Chondrocyte (in vitro differentiated cells): ENCODE measurements around the gene NEDD8. TPM values are rescaled to one million over a fixed set of nuclear protein-coding genes. Genes with fewer than 3 reads are reported as not detected.

Experiments
- DNase-seq: peaks from one replicate; pipeline ENCODE4 v3.0.0; 2021; ENCODE audit warnings: mixed read lengths, low spot score
- H3K27ac Mint-ChIP-seq: one replicate; pipeline ENCODE4 v1.8.0; 2021; ENCODE audit warnings: mild to moderate bottlenecking, moderate library complexity, mixed read lengths; ENCODE audit not compliant: unreplicated experiment
- H3K27me3 Mint-ChIP-seq: 2 replicates; pipeline ENCODE4 v1.8.0; 2021; ENCODE audit warnings: low read depth, mixed read lengths
- H3K36me3 Mint-ChIP-seq: 2 replicates; pipeline ENCODE4 v1.8.0; 2021; ENCODE audit warnings: low read depth, mixed read lengths
- H3K4me1 Mint-ChIP-seq: 2 replicates; pipeline ENCODE4 v1.8.0; 2021; ENCODE audit warnings: low read depth, mild to moderate bottlenecking, mixed read lengths
- H3K4me3 Mint-ChIP-seq: one replicate; pipeline ENCODE4 v1.8.0; 2021; ENCODE audit warnings: mild to moderate bottlenecking, moderate library complexity, mixed read lengths; ENCODE audit not compliant: unreplicated experiment
- H3K9me3 Mint-ChIP-seq: 2 replicates; pipeline ENCODE4 v1.8.0; 2021; ENCODE audit warnings: low read depth, mixed read lengths
- total RNA-seq: library from RNA; stranded (reverse); gene quantifications from 3 replicates; pipeline ENCODE4 v1.2.1, GENCODE V29; 2021
- TF ChIP-seq, protein P1 (sequence below): fragments of 200-600 bp; sonication (generic); IDR thresholded peaks from 2 replicates; pipeline ENCODE4 v1.5.0; 2021; ENCODE audit warnings: antibody characterized with exemption, mild to moderate bottlenecking, moderate library complexity

Gene NEDD8
- total RNA-seq, 1 donor from 2014 or later = 154 TPM

DNA sequence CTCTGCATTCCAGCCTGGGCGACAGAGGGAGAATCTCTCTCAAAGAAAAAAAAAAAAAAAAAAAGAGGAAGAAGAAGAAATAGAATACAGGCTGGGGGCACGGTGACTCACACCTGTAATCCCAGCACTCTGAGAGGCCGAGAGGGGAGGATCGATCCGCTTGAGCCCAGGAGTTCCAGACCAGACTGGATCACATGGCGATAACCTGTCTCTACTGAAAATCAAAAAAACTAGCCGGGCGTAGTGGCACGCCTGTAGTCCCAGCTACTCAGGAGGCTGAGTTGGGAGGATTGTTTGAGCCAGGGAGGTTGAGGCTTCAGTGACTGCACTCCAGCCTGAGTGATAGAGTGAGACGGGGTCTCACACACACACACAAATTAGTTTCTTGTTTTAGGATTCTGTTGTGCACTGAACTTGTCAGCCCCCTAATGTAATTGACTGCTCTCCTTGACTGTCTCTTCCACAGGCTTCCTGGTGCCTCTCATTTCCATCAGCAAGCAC lies 11.2 kb upstream of the NEDD8 start:
- Mint-ChIP-seq H3K27ac (peak overlapping the region; percentile 99), H3K4me1 (peaks cover 40% of the 10 kb centered on the region), H3K9me3 (no peaks in the 10 kb centered on the region), H3K36me3 (peaks cover 2% of the 10 kb centered on the region), H3K4me3 (peak overlapping the region; percentile 94), H3K27me3 (no peaks in the 10 kb centered on the region)
- TF ChIP-seq, protein P1, sequence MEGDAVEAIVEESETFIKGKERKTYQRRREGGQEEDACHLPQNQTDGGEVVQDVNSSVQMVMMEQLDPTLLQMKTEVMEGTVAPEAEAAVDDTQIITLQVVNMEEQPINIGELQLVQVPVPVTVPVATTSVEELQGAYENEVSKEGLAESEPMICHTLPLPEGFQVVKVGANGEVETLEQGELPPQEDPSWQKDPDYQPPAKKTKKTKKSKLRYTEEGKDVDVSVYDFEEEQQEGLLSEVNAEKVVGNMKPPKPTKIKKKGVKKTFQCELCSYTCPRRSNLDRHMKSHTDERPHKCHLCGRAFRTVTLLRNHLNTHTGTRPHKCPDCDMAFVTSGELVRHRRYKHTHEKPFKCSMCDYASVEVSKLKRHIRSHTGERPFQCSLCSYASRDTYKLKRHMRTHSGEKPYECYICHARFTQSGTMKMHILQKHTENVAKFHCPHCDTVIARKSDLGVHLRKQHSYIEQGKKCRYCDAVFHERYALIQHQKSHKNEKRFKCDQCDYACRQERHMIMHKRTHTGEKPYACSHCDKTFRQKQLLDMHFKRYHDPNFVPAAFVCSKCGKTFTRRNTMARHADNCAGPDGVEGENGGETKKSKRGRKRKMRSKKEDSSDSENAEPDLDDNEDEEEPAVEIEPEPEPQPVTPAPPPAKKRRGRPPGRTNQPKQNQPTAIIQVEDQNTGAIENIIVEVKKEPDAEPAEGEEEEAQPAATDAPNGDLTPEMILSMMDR = no peak
- DNase-seq = peak; percentile 40

DNA sequence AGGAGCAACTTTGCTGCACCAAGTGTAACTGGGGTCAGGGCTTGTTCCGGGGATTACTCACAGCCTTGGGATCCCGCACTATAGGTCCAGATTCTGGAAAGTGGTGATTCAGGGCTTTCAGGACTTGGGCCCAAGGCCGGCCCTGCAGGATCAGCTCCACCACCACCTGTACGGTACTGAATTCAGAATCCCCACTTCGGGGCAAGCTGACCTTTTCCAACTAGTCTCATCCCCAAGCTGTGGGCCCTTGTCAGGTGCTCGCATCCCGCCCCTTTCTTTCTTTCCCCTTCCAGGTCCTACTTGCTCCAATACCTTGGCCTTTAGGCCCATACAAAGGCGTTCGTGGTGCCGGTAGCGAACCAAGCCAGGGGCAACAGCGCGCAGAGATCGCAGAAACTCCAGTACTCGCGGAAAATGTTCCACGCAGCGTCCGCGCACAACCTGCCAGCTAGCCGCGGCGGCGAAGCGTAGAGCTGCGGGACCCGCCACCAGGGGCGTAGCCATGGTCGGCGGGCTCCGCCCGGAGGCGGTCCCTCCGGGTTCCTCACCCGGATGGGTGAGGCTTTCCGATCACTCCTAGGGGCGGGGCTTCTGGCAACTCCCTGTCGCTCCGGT lies 9.8 kb upstream of the NEDD8 start:
- peaks cover 52% of the 10 kb centered on the region for H3K4me1 Mint-ChIP-seq
- TF ChIP-seq, protein P1 = peak; percentile 58
- no peaks in the 10 kb centered on the region for H3K9me3 Mint-ChIP-seq
- peak; percentile 97 for DNase-seq
- peak overlapping the region; percentile 94 for H3K4me3 Mint-ChIP-seq
- H3K27ac Mint-ChIP-seq = peak overlapping the region; percentile 99
- H3K27me3 Mint-ChIP-seq = no peaks in the 10 kb centered on the region
- H3K36me3 Mint-ChIP-seq = peaks cover 15% of the 10 kb centered on the region

DNA sequence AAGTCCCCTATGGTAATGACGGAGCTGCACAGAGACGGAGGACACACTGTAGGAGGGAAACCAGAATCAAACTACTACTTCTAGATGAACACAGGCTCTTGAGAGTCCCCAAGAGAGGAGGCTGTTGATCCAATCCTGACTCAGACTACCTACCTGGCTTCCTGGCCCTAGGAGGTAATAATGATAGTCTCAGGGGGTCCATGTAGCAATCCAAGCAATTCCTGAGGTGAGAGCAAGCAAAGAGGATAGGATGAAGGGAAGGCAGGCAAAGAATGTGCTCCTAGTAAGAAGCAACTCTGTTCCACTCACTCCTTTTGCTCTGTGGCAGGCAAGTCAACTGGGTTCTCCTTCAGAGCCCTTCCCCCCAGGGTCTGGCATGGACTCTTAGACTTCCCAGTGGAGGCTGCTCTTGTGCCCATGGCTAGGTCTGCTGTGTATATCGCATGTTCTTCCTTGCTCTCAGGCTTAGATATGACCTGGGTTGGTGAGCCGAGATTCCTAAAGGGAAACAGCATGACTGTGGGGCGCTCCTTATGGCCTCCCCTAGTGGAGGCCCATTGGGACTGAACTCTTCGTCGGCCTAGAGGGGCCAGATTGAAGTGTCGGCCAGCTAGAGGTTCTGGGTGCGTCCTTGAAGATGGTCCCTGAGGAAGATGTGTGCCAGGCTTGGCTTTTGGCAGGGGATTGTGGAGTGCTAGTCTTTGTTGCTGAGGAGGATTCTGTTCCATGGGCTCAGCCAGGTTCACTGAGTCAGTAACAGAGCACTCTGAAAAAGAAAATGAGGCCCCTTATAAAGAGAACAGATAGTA lies 8.1 kb upstream of the NEDD8 start:
- peaks cover 22% of the 10 kb centered on the region for H3K36me3 Mint-ChIP-seq

DNA sequence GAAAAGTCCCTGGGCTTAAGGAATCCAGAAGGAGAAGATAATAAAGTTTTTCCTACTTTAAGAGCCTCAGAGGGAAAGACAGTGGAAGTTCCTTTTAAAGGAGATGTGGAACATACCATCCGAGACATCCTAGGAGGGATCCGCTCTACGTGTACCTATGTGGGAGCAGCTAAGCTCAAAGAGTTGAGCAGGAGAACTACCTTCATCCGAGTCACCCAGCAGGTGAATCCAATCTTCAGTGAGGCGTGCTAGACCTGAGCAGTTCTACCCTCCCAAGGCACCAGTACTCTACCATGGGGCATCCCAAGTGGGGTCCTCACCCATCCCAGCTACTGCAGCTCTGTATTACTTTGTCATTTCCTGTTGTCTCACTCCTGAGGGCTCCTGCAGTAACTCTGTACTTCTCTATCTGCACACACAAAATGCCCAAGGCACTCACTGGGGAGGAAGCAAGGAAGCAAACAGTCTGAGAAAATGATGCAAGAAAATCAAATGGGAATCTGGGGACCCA lies 6.4 kb upstream of the NEDD8 start:
- H3K4me3 Mint-ChIP-seq = no peak overlapping the region
- TF ChIP-seq, protein P1 = no peak
- no peaks in the 10 kb centered on the region for H3K27me3 Mint-ChIP-seq
- DNase-seq = no peak
- H3K27ac Mint-ChIP-seq = peak overlapping the region; percentile 50
- H3K36me3 Mint-ChIP-seq = peaks cover 22% of the 10 kb centered on the region
- H3K9me3 Mint-ChIP-seq = no peaks in the 10 kb centered on the region
- H3K4me1 Mint-ChIP-seq = peaks cover 74% of the 10 kb centered on the region

More for the DNA sequence above, 8.1 kb upstream of the NEDD8 start:
- DNase-seq = peak; percentile 44
- peaks cover 60% of the 10 kb centered on the region for H3K4me1 Mint-ChIP-seq
- peak overlapping the region; percentile 30 for H3K27ac Mint-ChIP-seq
- TF ChIP-seq, protein P1 = no peak
- peak overlapping the region; percentile 94 for H3K4me3 Mint-ChIP-seq
- no peaks in the 10 kb centered on the region for H3K9me3 Mint-ChIP-seq
- H3K27me3 Mint-ChIP-seq = no peaks in the 10 kb centered on the region

DNA sequence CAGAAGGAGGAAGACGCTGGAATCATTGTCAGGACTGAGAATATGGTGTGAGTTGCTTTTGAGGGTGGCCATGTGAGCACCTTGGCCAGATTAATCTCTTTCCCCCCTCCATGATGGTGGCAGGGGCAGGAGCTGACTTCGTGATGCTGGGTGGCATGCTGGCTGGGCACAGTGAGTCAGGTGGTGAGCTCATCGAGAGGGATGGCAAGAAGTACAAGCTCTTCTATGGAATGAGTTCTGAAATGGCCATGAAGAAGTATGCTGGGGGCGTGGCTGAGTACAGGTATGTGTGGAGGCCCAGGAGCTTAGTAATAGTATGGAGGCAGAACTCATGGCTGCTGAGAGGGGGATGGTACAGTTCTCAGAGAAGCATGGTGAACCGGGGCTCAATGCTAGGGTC lies 6.0 kb upstream of the NEDD8 start:
- no peak for DNase-seq
- TF ChIP-seq, protein P1 = no peak
- H3K9me3 Mint-ChIP-seq = no peaks in the 10 kb centered on the region
- H3K27ac Mint-ChIP-seq = peak overlapping the region; percentile 30
- H3K36me3 Mint-ChIP-seq = peaks cover 22% of the 10 kb centered on the region
- H3K4me3 Mint-ChIP-seq = no peak overlapping the region
- no peaks in the 10 kb centered on the region for H3K27me3 Mint-ChIP-seq
- H3K4me1 Mint-ChIP-seq = peaks cover 74% of the 10 kb centered on the region
